Measurements from ENCODE around the gene ASTN1.

ASTN1 gene

GRCh38 chr1:177164380-177165068 is at the start of gene ASTN1:
Gene ASTN1, minus strand, starts transcription at chr1:177164712. Its CDS starts 36 bp downstream, at chr1:177164676.
- TF ChIP-seq CTCF (IDR thresholded peaks at IDR 0.05; ENCODE audit: control insufficient read depth, insufficient read depth, low read depth, low read length, missing control alignments), result no peak
- DNase-seq (ENCODE audit: low read depth), result no peak
- peak within 1 kb of the TSS; percentile 15 for H3K4me3 ChIP-seq (ENCODE audit: control insufficient read depth, low read depth, low read length)

GRCh38 chr1:177211231-177211630 is 46.7 kb upstream of the ASTN1 start:
- no peak overlapping the region for H3K4me3 ChIP-seq (ENCODE audit: control insufficient read depth, low read depth, low read length)

GRCh38 chr1:177210071-177210470 is 45.6 kb upstream of the ASTN1 start:
- DNase-seq (ENCODE audit: low read depth), result no peak
- no peak overlapping the region for H3K4me3 ChIP-seq (ENCODE audit: control insufficient read depth, low read depth, low read length)
- no peak for TF ChIP-seq CTCF (IDR thresholded peaks at IDR 0.05; ENCODE audit: control insufficient read depth, insufficient read depth, low read depth, low read length, missing control alignments)

More at GRCh38 chr1:177211231-177211630, 46.7 kb upstream of the ASTN1 start:
- DNase-seq (ENCODE audit: low read depth), result no peak
- TF ChIP-seq CTCF (IDR thresholded peaks at IDR 0.05; ENCODE audit: control insufficient read depth, insufficient read depth, low read depth, low read length, missing control alignments), result no peak

- TF ChIP-seq CTCF (IDR thresholded peaks at IDR 0.05; ENCODE audit: control insufficient read depth, insufficient read depth, low read depth, low read length, missing control alignments), result no peak
- no peak overlapping the region for H3K4me3 ChIP-seq (ENCODE audit: control insufficient read depth, low read depth, low read length)
- DNase-seq (ENCODE audit: low read depth), result peak; percentile 100
Observed at GRCh38 chr1:177209357-177209756, 44.8 kb upstream of the ASTN1 start.

GRCh38 chr1:177208920-177209319 is 44.4 kb upstream of the ASTN1 start:
- no peak for TF ChIP-seq CTCF (IDR thresholded peaks at IDR 0.05; ENCODE audit: control insufficient read depth, insufficient read depth, low read depth, low read length, missing control alignments)
- DNase-seq (ENCODE audit: low read depth), result no peak

GRCh38 chr1:177206831-177207355 is 42.4 kb upstream of the ASTN1 start:
- H3K4me3 ChIP-seq (ENCODE audit: control insufficient read depth, low read depth, low read length), result no peak overlapping the region
- no peak for TF ChIP-seq CTCF (IDR thresholded peaks at IDR 0.05; ENCODE audit: control insufficient read depth, insufficient read depth, low read depth, low read length, missing control alignments)
- DNase-seq (ENCODE audit: low read depth), result peak; percentile 38

More at GRCh38 chr1:177208920-177209319, 44.4 kb upstream of the ASTN1 start:
- no peak overlapping the region for H3K4me3 ChIP-seq (ENCODE audit: control insufficient read depth, low read depth, low read length)

Measured in AG09309 (cell line).